GM19395 (cell line): ENCODE data around the gene GPR17.

Experiments
- ATAC-seq: cut with Tn5 transposase; IDR thresholded peaks from one replicate; pipeline ENCODE4 v1.9.1; 2021; ENCODE audit warnings: mild to moderate bottlenecking, moderate library complexity; ENCODE audit not compliant: unreplicated experiment

GPR17 gene

DNA sequence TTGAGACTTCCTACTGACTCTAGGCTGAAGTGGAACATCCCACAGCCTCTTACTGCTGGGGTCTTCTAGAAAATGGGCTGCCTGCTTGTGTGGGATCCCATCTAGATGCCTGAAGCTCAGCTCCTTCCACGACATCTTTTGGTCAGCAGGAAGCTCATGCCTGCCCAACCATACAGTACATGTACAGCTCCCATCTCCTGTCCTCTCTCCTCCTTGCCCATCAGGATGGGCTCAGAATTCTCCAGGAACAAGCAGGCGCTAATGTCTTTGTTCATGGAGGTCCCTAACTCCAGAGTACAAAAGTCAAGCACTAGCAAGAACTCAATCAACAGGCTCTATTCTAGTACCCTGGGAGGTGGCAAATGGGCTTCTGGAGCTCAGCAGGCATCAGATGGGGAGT, 31.7 kb upstream of the GPR17 start:
- no peak for ATAC-seq

DNA sequence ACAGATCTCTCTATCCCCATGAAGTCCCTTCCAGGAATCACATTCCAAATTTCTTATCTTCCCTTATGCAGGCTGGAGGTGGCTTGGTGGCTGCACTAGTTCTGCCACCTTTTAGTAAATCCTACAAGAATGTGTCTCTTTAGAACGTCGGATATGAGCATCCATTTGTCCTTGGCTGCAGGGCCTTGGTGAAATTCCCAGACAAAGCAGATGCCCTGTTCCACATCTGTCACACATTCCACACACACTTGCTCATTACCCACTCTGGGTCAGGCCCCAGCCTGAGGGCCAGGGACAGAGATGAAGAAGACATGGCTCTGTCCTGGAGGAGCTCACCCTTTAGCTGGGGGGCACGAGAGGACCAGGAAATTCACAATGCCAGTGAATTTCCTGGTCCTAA, 31.2 kb upstream of the GPR17 start:
- ATAC-seq = no peak

DNA sequence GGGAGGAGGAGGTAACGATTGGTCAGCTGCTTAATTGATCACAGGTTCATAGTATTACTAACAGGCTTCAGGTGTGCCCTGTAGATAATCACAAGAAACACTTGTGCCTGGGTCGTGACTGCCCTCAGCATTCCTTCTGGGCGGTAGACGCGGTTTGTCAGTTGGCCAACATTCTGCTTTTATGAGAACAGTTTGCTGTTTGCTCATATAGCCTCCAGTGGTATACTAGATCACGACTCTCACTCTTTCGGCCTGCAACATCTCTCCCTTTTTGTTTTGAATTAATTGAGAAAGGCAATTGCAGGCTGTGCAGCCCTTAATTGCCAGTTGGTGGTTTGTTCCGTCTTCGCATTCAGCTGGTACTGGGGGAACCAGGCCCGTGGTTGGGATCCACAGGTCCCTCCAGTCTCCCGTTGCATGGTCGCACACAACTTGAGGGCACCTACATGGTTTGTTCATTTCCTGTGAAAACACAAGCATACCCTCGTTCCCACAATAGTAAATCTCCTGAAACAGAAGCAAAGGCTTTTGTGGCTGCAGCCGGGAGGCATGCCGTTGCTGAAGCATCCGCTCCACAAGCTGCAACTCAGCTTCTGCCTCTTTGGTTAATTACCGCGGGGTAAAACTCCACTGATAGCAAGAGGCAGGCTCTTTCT, 30.3 kb upstream of the GPR17 start:
- ATAC-seq = no peak

DNA sequence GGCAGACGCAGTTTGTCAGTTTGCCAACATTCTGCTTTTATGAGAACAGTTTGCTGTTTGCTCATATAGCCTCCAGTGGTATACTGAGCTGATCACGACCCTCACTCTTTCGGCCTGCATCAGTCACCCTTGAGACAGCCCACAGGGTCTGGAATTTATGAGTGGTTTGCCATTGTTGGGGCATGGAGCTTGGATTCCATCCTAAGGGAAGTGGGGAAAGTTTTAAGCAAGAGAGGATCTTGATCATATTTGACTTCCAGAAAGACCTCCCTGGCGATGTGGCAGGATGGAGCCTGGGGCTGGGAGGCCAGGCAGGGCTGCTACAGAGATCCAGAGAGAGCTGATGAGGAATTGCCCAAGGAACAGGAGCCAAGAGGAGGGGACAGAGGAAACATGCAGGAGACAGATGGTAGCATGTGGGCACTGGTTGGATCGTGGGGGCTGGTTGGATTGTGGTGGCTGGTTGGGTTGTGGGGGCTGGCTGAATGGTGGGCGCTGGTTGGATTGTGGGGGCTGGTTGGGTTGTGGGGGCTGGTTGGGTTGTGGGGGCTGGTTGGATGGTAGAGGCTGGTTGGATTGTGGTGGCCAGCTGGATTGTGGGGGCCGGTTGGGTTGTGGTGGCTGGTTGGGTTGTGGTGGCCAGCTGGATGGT, 27.3 kb upstream of the GPR17 start:
- ATAC-seq = no peak

DNA sequence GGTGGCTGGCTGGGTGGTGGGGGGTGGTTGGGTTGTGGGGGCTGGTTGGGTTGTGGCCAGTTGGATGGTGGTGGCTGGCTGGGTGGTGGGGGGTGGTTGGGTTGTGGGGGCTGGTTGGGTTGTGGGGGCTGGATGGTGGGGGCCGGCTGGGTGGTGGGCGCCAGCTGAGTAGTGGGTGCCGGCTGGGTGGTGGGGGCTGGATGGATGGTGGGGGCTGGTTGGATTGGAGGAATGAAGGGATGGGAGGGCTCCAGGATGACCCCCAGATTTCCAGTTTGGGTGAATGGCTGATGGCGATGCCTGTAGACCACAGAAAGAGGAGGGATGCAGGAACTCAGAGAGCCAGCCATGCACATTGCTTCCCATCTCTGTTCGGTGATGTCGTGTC, 26.8 kb upstream of the GPR17 start:
- ATAC-seq = no peak

DNA sequence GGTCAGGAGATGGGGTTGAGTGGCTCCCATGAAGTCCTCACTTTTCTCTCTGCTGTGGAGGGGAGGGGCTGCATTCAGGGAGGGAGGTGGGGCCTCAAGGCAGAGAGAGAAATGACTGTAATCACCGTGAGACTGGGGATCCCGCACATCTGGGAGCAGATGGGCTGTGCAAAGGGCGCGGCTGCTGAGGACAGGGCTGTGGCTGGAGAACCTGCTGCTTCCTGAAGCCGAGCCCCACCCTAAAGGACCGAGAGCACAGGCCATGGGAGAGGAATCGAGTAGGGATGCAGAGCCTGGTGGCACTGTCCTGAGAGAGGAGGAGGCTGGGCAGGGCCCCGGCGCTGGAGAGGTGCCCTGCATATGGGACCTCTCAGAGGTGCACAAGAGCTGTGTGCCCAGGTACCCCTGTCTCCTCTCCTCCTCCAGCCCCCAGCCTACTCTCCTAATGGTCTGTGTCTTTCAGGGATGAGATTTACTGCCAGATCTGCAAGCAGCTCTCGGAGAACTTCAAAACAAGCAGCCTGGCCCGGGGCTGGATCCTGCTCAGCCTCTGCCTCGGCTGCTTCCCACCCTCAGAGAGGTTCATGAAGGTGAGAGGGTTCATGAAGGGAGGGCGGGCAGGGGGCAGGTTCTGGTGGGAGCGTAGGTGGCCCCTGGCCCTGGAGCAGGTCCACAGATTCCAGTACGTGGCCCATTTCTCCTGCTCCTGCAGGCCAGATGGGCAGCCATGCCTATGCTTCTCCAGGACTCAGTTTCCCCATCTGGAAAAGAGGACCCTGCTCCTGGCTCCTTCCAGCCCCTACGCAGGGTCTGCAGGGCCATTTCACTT, 25.9 kb upstream of the GPR17 start:
- no peak for ATAC-seq

DNA sequence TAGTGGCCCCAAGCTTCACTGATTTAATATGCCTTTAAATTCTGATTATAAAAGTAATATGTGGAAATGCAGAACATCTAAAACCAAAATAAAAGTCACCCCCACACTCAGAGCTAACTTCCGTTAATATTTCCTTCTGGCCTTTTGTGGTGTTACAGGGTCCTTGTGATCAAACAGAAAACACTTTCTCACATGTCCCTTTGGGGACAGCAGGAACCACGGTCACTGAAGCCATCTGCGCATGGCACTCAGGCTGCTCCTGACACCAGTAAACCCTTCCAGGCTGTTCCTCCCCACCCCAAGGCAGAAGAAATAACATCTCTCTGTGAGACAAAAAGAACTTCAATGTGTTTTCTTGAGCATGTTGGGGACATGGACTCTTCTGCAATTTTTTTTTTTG, 25.1 kb upstream of the GPR17 start:
- no peak for ATAC-seq

DNA sequence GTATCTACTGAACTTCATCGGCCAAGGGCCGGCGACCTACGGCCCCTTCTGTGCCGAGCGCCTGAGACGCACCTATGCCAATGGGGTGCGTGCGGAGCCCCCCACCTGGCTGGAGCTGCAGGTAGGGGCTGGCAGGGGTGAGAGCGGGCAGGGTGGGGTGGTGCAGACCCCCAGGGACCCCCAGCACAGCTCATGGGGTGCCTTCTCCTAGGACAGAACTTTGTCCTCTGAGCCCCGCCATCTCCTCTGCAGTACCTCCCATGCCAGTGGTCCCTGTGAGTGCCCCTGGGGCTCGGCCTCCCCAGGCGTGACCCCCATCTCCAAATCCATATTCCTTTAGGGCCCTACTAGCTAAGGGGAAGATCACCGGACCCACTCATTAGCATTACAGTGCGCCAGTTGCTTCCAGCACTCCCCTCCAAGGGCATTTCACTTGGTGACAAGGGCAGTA, 23.9 kb upstream of the GPR17 start:
- ATAC-seq = no peak

DNA sequence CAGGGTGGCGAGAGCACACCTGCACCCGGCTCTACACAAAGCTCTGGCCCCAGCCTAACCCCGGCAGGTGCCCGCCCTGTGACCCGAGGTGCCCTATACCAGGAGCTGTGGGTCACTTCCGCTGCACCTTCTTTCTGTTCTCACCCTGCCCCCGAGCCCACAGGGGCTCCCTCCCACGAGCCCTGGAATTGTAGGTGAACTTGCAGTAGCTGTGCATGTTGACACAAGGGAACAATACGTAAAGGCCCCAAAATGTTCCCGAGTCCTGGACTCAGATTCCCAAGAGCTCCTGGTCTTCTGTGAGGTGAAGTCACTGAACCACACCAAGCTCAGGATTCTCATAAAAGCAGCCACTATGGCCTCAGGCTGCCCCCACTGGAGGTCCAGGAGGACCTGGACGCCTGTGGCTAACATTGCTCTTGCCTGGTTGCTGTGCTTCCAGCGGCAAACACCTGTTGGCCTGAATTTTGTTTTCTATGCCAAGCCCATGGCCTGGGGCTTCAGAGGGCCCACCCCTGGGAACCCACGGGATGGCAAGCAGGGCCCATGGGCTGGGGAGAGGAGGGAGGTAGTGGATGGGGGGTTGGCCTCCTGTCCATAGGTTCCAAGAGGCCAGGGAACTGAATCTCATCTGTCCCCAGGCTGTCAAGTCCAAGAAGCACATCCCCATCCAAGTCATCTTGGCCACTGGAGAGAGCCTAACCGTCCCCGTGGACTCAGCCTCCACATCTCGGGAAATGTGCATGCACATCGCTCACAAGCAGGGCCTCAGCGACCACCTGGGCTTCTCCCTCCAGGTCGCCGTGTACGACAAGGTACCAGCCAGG, 23.2 kb upstream of the GPR17 start:
- no peak for ATAC-seq

DNA sequence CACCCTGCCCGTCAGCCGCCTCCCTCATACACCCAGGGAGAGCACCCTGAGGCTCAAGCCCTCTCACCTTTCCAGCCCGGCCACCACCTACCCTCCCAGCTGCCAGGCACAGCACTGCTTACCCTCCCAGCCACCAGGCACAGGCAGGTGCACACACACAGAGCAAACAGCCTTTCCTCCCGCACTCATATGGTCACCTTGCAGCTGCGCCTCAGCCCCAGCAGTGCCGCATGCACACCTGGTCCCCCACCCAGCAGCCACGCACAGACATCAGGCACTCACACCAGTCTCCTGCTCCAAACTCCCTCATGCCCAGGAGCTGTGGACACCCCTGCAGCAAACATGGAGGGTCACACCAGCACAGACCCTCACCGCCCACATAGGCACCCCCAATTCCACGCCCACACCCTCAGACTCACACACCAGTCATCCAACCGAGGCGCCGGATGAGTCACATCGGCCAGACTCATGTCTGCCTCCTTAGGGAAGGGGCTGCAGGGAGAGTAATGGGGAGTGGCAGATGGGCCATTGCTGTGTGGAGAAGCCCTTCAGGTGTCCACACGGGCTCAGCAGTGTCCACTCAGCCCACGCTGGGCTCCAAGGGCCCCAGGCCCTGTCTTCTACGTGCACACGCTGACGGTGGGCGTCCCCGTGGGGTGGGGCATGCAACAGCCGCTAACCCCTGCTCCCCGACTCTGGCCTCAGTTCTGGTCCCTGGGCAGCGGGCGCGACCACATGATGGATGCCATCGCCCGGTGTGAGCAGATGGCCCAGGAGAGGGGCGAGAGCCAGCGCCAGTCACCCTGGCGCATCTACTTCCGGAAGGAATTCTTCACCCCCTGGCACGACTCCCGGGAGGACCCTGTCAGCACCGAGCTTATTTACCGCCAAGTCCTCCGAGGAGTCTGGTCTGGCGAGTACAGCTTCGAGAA, 22.3 kb upstream of the GPR17 start:
- no peak for ATAC-seq

DNA sequence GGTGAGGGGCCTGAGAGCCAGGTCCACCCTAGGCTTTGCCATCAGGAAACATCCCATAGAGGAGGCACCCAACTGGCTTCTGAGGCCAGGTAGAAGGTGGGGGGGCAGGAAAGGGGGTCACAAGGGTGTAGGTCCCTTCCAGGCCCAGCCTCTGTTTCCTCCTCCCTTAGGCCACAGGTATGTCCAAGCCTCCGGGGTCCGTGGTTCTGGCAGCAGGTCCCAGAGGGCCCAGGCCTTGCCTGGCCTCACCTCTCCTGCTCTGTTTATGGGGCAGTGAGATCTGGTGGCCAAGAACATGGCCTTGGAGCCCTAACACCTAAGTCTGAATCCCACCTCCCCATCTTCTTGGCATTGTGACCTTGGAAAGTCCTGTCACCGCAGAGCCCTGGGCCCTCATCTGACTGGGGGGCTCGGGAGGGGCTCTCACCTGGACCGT, 21.6 kb upstream of the GPR17 start:
- ATAC-seq = no peak

DNA sequence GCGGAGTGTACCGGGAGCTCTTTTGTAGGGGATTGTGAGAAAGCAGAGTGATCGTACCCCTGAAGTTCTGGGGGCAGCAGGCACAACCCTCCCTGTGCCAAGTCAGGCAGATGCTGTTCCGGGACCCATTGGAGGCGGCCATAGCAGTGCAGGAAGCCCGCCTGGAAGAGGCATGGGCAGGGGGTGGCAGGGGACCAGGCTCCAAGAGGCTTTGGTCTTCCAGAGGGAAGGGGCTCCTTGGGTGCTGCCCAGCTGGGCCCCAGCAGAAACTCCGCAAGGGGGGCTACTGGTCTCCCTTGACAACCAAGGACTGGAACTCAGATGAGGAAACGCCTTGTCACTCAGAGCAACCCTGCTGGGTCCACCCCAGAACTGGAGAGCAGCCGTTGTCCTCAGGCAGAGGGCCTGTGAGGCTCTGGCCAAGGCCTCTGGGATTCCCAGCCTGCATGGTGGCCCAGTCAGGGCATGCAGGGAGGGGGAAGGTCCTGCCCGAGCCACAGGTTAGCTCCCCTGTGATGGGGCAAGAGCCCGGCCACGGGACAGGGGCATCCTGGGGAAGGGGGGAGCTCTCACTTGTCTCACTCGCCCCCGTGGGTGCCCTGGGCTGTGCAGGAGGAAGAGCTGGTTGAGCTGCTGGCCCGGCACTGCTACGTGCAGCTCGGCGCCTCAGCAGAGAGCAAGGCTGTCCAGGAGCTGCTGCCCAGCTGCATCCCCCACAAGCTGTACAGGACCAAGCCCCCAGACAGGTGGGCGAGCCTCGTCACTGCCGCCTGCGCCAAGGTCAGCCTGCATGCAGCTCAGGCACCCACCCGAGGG, 21.0 kb upstream of the GPR17 start:
- ATAC-seq = no peak

DNA sequence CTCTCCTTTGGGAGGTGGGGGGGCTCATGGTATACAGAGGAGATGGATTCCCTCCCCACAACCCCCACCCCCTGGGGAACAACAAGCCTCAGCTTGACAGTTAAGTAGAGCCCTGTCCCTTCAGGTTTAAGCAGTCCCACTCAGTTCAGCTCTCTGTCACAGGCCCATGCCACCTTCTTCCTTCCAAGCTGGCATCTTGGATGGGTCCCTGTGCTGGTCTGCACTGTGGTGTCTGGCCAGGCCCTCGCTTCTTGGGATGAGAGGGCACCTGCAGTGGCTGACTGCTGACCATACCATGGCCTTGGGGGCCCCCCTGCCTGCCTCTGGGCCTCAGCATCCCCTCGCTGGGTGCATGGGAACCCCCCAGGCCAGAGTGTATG, 20.4 kb upstream of the GPR17 start:
- no peak for ATAC-seq

DNA sequence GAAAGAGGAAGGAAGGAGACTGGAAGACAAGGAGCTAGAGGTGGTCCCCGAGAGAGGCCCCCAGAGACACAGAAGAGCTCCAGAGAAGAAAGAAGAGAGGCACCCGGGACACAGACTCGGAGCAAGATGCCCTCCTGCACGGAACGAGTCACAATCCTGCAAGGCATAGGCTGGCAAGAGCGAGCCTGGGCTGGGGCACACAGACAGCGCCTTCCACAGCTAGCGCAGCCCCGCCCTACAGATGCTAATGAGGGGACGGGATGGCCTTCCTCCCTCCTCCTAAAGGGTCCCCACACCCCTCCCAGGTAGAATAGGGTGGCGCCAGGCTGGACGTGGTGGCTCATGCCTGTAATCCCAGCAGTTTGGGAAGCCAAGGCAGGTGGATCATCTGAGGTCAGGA, 19.8 kb upstream of the GPR17 start:
- ATAC-seq = no peak

DNA sequence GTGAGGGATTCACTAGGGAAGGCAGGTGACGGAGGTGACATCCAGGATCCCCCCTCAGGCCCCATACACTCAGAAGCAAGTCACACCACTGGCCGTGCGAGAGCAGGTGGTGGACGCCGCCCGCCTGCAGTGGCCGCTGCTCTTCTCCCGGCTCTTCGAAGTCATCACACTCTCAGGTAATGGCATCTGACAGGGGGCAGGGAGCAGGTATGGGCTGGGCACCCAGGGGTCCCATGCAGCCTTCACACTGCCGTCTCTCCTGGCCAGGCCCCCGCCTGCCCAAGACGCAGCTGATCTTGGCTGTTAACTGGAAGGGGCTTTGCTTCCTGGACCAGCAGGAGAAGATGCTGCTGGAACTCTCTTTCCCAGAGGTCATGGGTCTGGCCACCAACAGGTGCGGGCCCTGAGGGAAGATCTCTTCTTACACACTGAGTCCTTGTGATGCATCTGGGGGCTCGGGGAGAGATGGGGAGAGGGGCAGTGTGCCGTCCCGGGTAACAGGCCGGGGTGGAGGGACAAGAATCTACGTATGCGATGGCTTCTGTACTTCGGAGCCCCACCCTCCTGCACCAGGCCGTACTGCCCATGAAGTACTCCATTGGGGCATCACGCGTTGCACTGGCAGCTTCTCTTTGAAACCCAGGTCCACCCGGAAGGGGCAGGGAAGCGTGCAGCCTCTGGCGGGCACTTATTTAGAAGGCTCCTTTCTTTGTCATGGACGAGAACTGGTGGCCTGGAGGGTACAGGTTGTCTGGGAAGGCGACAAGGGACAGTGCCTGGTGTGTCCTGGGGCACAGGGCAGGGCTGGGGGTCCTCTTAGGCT, 18.8 kb upstream of the GPR17 start:
- no peak for ATAC-seq

DNA sequence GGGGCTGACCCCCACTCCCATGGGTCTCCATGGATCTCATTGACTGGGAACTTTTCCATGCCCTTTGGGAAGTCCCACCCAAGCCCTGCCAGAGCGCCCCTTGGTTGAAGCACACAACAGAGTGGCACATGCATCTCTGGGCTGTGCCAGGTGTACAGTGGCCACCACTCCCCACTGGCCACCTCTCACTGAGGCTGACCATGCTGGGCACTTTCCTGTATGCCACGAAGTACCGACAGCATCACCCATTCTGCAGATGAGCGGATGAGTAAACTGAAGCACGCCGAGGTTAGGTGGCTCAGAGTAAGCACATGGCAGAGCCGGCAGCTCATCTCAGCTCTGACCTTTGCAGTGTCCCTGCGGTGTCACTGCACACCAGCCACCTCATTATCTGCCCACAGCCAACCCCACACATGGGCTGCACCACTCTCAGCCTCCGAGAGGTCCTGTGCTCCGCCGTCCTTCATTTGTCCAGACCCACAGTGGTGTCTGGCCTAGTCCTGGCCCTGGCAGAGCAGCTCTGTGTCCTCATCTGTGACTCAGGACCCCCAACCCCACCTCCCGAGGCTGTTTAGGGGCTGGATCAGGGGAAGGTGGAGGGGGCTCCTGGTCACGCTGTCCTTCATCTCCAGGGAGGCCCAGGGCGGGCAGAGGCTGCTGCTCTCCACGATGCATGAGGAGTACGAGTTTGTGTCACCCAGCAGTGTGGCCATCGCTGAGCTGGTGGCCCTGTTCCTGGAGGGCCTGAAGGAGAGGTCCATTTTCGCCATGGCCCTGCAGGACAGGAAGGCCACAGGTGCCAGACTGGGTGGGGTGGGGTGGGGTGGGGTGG, 18.0 kb upstream of the GPR17 start:
- no peak for ATAC-seq

DNA sequence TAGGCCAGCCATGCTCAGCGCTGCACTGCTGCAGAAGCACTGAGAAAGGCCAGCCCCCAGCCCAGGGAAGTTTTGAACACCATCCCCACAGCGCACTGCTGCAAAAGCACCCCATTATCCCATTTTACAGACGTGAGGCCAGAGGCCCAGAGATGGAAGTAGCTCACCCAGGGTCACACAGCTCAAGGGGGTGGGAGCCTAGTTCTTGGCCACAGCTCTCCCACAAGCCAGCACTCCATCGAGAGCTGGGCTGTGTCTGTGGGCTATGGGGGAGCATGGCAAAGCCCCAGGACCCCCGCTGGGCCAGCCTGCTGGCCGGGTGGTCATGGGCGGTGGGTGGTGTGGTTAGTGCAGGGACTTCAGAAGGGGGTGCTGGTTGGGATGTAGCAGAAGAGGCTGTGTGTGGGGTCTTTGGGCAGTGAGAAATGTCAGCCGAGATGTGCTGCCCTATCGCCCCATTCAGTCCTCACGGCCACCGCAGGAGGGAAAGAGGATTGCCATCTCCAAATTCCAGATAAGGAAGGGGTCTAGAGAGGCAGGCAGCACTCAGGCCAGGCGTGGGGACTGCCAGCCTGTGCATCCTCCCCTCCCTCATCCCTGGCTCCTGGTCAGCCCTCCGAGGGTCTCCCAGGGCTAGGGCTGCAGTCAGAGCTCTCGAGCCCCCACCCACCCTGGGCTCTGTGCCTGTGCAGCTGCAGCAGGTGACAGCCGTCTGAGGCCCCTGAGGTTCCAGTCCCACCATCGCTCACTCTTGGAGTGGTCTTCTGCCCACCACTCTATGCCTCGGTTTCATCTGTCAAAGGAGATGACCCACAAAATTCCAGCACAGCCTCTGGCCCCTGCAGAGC, 17.0 kb upstream of the GPR17 start:
- no peak for ATAC-seq
